NCI-H69 (cell line): ENCODE measurements around the gene SPACA7.
"Not testable (repeated sequence)": the region's sequence is repeated elsewhere in the genome, so short reads cannot be mapped to it uniquely, and the experiment has no call there.

ENCODE experiments used
- DNase-seq: peaks from one replicate; lab custom pipeline; 2025; lab: John Stamatoyannopoulos, UW

The SPACA7 gene

DNA sequence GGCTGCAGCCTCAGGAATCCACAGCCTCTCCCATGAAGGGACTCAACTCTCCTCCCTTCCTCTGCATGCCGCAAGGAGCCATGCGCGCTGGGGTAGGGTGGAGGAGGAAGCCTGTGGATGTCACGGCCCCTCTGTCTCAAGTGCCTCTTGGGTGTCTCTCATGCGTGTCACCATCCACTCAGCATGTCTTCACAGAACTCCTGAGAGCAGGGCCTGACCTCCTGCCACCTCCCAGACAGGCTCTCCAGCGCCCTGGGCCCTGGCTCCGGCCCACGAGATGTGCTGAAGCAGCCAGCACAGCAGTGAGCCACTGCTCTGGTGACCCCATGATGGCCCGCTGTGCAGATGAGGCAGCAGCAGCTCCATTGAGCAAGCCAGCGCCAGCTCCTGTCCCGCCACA lies 25.9 kb upstream of the SPACA7 start:
- DNase-seq = no peak

DNA sequence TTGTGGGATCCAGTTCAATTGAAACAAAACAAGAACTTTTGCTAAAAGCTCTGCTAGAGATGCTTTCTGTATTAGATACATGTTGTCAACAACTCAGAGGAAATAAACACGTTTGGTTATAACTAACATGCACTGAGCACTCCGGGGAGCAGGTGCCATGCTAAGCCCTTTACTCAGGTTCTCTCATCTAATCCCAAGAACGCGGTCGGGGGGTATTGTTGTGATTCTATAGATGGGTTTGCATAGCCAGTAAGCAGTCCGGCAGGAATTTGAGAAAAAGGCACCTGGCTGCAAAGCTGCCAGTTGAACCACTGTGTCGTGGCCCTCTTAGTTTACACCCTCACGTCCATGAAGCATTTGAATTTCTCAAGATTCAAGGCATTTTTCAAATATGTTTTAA lies 24.3 kb upstream of the SPACA7 start:
- DNase-seq = peak; percentile 42

DNA sequence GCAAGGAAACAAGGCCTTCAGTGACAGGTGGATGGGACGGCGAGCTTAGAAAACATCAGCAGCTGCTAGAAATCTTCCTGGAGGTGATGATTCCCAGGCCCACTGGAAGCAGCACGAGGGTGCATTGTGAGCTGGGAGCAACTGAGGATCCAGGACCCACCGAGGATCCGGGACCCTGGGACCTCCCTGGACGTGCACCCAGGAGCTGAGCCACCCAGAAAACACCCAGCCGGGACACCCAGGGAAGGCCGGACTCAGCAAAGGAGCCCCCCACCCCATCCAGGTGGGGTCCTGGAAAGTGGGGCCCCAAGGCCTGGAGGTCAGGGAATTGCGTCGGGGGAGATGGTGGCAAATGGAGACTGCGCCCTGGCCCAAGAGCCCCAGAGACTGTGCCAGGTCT lies 22.3 kb upstream of the SPACA7 start:
- no peak for DNase-seq

DNA sequence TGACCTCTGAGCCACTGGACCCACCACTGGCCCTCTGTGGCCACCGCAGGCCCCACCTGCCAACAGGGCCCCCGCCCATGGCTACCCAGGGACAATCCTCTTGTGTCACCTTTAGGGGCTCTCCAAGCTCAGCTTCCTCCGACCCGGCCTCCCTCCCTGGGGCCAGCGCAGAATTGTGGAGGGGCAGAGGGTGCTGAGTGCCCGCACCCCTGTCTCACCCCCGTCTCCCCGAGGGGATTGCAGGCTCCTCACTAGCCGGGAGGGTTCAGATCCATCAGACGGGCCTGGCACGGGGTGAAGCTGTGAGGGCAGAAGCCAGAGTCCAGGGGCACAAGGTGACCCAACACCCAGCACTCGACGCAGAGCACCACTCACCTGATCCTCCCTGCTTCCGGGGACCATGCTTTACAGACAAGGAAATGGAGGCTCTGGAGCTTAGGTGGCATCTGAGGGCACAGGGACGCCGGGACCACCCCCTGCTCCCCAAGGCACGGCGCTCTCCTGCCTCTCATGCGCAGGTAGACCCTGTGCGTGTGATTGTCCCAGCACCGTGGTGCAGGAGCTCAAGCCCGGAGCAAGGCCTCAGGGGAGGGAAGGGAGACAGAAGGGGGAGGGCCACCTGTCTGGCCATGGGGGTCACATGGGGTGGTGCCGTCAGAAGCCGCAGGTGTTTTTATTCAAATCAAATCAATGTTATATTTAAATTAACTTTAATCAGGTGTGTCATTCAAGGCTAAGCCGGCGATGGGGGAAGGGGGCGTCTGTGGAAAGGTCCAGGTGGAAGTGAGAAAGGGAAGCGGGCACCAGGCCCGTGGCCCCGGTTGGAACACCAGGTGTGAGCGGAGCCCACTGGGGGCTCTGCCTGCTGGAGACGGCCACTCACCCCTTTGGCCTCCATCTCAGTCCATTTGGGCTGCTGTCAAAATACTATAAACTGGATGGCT lies 21.6 kb upstream of the SPACA7 start:
- DNase-seq = no peak

DNA sequence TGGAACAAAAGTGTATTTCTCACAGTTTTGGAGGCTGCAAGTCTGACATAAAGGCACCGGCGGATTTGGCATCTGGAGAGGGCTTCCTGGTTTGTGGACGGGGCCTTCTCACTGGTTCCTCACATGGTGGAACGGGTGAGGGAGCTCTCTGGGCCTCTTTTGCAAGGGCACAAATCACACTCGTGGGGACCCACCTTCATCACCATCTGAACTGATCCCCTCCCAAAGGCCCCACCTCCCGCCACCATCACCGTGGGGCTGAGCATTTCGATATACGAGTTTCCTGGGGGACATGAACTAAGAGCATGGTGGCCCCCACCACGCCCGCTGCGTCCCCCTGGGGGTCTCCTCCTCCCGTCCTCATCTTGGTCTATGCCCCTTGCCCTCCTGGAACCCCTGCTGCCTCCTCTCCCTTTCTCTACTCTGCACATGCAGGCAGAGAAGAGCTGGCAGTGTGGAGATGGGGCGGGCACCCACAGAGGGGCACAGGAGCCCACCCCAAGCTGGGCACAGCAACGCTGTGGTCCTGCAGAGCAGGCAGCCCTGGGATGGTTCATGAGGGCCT lies 20.8 kb upstream of the SPACA7 start:
- DNase-seq = no peak

DNA sequence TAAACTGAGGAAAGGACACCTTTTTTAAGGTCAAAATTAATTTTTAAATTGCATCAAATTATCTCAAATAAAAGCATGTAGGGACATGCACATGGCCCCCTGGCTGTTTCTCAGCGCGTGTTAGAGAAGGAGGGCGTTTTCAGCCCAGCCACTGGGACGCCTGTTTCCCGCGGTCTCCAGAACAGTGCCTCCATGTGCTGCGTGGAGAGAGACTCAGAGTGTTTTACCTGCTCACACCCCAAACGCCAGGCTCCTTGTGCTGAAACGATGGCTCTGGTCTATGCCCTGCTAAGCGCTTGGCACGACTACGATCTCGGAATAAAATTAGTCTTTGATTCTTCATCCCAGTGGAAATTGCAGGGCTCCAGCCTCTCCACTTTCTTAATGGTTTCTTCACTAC lies 20.0 kb upstream of the SPACA7 start:
- DNase-seq = no peak

DNA sequence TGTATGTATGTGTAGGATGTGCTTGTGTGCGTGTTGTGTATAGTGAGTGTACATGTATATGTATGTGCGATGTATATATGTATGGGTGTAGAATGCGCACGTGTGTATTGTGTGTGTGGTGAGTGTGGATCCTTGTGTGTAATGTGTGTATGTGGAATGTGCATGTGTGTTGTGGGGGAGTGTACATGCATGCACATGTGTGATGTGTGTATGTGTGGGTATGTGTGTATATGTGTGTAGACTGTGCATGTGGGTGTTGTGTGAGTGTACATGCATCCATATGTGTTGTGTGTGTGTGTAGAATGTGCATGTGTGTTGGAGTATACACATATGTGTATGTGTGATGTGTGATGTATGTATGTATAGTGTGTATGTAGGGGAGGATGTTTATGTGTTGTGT lies 18.0 kb upstream of the SPACA7 start:
- no peak for DNase-seq

DNA sequence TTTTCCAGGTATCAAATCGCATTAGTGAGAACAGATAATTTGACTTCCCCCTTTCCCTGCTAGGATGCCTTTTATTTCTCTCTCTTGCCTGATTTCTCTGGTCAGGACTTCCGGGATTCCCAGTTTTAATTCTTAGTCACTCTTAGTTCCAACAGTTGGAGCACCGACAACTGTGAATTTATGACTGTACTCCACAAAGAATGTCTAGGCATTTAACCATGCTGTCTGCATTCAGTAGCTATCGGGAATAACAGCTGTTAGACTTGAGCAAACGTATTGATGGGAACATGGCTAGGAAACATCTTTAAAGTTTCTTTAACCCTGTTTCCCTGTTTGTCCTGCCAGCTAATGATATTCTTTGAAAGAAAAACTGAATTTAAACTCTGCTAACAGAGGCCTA lies 14.1 kb upstream of the SPACA7 start:
- DNase-seq = no peak

DNA sequence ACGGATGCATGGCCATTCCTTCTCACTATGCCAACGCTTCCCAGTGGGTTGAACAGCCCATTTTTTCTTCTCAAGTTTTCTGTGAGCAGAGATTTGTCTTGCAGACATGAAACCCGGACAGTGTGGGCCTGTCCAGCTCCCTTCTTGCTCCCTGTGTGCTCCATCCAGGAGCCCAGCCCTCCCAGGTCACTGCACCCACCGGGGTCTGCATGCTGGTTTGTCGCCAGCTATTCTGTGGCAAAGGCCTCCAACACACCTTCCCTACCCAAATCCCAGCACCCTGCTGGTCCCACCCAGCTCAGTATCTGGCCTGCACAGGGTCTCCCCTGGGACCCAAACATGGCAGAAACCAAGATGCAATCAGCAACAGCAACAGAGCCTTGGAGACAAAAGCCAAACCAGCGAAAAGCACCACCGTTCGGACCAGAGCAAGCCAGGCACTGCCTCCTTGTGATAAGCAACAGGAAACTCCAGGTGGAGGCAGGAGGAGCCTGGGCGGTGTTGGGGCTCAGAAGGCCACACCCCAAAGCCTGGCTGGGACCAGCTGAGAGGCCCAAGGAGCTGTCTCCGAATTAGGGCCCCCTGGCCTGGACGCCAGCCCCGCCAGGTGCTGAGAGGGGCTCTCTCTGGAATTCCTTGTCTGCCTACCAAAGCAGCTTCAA lies 12.2 kb upstream of the SPACA7 start:
- DNase-seq = no peak

DNA sequence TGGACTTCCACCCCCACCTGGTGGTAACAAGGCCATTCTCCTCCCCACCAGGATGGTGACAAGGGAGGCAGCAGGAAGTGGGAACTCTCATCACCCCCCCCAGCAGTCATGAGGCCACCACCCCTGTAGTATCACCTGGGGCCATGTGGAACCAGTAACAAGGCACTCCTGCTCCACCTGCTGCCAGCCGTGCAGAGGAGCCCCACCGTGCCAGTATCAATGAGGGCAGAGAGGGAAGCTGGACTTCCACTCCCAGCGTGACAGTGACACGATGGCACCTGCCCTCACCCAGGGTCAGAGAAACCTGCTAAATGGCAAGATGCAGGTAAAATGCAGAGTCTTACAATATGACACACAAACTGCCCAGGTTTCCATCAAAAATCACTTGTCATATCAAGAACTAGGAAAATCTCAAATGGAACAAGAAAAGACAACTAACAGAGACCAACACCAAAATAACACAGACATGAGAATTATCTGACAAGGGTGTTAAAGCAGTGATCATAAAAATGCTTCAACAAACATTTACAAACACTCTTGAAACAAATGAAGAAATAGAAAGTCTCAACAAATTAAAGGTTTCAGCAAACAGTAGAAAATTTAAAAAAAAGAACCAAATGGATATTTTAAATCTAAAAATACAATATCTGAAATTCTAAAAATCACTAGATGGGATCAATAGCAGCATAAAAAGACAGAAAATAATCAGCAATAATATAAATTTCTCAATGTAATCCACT lies 9.1 kb upstream of the SPACA7 start:
- peak; percentile 63 for DNase-seq

DNA sequence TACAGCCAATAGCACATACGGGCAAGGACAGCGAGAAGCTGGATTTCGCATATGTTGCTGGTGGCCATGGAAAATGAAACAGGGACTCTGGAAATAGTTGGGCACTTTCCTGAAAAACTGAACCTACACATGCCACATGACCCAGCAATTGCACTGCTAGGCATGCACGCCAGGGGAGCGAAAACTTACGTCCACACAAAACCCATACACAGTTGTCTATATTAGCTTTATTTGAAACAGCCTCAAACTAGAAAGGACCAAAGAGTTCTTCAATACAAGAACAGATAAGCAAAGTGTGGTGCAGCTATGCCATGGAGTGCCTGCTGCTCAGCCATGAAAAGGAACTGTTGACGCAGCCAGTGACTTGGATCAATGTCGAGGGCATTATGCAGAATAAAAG lies 7.3 kb upstream of the SPACA7 start:
- no peak for DNase-seq

DNA sequence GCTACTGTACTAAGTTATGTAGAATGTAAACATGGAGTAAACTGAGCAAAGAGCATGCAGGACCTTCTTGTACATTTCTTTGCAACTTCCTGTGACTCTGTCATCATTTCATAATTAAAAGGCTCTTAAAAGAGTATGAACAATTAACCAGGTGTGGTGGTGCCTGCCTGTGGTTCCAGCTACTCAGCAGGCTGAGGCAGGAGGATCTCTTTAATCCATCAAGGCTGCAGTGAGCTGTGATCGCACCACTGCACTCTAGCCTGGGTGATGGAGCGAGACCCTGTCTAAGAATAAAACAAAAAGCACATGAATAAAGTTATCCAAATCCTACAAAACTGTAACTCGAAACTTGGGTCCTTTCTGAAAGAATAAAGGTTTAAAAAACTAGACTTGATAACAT lies 5.8 kb upstream of the SPACA7 start:
- no peak for DNase-seq

DNA sequence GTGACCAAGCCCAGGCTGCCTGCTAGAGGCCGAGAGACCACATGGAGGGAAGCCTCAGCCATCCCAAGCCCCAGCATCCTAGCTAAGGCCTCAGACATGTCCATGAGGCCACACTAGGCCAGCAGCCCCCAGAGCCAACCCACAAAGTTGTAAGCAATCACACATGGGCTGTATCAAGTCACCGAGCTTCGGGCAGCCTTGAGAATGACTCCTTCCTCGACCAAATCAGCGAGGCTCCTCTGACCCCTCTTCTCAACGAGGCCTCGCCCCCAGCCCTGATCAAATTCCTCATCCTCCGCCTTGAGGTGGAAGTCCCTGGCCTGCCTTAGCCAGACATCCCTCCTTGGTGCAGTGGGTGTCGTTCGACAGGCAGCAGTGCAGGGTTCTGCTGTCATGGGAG lies 1.9 kb upstream of the SPACA7 start:
- DNase-seq = no peak

DNA sequence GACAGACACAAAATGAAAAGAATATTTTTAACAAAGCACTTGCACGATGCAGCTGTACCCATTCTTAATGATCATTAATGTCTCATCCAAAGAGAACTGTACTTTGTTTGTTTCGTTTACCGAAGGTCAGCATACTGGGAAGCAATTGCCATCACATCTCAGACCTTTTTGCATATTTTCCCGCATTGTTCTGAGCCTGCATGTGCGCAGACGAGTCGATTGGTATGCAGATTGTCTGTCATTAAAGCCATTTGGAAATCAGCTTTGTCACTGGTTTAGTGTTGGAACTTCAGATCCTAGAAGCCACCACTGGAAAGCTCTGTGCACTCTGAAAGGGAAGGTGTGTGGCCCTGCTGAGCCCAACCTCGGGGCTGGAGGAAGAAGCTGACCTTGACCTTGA lies 15.6 kb downstream of the SPACA7 start:
- no peak for DNase-seq

DNA sequence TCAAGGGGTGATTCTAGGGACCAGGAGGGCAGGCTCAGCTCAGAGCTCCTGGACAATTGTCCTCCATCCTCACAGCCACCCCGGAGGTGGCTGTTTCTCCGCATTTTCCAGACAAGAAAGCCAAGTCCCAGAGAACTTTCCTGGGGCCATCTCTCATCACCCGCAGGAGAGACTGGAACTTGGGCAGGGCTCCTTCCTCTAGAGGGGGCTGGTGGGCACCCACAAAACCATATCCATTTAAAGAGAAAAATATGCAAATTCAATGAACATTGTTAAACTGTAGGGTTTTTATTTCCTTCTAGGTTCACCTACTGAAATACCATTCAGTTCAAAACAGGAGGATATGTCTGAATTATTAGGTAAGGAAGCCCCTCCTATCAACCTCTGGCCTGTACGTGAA lies 16.6 kb downstream of the SPACA7 start:
- no peak for DNase-seq

DNA sequence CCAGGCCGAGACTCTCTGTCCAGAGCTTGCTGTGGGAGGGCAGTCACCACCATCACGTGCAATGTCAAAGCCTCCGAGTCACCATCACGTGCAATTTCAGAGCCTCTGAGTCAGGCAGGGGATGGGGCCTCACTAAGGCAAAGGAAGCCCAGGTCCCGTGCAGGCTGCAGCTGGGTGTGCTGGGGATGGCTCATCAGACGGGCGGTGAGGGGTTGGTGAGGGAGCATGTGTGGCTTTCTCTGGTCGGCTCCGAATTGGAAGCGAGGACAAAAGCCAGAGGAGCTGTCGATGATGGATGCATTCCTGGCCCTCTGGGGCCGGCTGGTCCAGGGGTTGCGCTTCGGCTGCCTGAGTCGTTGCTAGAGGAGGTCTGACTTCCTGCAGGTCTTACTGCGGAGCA lies 18.9 kb downstream of the SPACA7 start:
- DNase-seq = not testable (repeated sequence)

DNA sequence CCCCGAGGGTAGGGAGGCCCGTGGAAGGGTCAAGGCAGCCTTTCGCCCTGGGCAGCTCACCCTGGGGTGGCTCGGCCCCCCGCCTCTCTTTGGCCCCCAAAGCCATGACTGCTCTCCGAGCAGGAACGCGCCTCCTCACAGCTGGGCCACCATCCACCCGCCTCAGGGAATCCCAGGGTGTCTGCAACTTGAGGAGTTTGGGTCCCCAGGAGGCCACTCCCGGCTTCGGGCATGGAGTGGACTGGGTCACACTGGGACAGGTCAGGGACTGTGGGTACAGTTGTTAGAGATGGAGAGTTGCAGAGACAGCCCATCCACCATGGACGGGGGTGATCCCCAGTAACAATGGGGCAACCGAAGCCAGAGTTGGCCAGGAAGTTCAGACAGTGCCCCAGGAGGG lies 19.8 kb downstream of the SPACA7 start:
- not testable (repeated sequence) for DNase-seq

DNA sequence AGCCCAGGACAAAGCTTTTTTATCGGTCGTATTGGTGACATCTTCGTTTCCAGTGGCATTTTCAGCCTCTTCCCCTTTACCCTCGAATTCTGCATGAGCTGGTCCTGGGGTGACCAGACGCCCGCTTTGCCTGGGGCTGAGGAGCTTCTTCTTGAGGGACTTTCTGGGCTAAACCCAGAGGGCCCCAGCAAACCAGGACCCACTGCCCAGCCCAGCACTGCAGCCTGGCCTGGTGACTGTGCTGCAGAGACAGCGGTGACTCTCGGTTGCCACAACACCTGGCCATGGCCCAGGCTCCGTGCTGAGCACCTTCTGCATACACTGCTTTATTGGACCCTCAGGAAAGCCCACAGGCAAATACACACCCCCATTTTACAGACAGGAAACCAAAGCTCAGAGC lies 21.0 kb downstream of the SPACA7 start:
- DNase-seq = no peak

DNA sequence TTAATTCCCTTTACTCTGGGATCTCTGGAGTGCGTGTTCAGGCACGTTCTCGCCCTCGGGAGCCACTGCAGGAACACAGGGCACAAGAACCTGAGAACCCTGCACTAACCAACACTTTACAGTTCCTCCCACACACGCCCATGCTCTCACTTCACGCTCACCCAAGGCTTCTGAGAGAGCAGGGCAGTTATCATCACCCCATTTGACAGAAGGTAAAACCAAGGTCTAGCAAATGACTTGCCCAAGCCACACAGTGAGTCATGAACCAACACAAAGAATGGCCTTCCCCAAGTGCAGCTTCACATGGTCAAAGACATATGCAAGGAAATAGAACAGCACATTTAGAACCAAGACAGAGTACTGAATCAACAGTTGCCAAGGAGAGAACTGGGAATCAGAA lies 22.2 kb downstream of the SPACA7 start:
- DNase-seq = not testable (repeated sequence)

DNA sequence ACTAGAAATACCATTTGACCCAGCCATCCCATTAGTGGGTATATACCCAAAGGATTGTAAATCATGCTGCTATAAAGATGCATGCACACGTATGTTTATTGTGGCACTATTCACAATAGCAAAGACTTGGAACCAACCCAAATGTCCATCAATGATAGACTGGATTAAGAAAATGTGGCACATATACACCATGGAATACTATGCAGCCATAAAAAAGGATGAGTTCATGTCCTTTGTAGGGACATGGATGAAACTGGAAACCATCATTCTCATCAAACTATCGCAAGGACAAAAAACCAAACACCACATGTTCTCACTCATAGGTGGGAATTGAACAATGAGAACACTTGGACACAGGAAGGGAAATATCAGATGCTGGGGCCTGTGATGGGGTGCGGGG lies 33.7 kb downstream of the SPACA7 start:
- not testable (repeated sequence) for DNase-seq

DNA sequence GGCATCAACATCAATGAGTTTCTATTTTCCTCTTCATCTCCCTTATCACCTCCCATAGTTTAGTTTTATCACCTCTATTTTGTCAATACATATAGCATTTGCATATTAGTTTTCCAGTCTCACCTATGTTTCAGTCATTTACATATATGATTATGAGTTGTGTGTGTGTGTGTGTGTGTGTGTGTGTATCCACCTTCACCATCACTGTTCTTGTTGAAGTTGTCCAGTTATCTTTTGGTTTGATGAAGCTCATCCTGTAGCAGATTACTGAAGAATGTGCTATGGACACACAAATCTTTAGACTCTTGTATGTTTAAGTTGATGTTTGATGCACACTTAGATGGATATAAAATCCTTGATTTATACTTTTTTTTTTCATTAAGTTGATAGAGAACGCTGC lies 40.5 kb downstream of the SPACA7 start:
- DNase-seq = no peak

DNA sequence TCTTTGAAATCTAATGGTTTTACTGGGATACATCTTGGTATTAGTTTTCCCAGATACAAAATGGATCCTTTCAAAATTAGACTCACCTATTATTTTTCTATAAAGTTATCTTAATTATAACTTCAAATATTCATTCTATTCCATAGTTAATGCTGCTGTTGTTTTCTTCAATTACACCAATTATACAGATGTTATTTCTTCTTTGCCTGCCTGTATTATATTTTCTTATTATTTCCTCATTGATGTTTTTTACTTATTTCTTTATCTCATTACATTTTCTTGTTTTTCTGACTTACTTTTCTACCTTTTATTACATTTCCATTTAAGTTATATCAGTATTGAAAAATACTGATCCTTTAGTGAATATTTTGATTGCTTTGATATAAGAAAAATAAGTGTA lies 40.9 kb downstream of the SPACA7 start:
- DNase-seq = no peak

DNA sequence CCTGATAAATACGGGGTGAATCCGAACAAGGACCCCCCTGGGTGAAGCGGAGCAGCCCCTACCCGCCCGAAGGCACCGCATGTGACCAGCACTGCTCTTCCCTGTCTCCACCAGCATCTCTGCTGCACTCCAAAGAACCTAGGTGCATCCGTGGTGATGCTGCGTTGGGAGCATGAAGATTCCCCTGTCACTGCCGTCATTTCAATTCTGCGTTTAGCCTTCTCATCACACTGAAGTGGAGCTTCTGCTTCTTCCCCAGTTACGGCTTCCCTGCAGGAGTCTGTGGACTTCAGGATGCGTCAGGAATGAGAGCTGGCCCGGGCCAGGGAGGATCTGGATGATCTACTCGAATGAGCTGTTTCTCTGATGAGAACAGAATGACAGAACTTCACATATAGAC lies 47.9 kb downstream of the SPACA7 start:
- no peak for DNase-seq
